GM21447 (cell line): ENCODE measurements around the gene TRIM8.

Experiments
- ATAC-seq: cut with Tn5 transposase; IDR thresholded peaks from one replicate; pipeline ENCODE4 v1.9.1; 2021; ENCODE audit not compliant: unreplicated experiment

Gene TRIM8

GRCh38 chr10:102668326-102669107 lies 24.2 kb downstream of the TRIM8 start:
- ATAC-seq = no peak

DNA sequence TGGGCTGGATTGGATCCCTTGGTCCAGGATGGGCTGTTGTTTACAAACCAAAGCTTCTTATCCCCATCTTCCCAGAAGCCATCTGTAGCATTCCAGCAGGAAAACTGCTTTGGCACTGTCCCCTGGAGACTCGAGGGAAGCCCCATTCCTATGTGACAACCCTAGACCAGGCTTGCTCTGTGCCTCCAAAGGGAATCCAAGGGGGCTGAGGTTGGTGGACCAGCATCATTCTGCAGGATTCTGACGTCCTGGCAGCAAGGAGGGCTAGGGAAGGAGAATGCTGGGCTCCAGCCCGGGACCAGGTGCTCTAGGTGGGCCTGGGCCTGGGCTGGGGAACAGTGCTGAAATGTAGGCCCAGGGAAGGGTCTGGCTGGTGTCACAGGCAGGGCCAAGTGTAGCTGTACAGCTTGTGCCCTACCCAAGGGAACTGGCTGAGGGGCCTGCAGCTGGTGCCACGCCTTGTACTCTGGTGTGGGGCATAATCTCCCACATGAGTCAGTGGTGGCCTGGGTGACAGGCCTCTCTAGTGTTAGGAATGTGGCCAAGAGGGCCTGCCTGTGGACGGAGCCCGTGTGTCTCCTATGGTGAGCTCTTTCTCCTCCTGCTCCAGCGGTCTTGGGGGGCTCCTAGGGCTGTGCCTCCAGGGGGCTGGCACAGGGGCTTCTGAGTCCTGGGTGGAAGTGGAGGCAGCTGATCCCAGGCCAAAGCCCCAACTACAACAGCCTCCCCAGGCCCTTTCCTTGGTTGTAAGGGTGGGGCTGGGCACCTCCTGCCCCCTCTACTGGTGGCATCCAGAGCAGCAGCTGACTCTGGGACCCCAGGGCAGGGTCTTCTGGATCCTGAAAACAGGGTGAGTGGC lies 25.2 kb downstream of the TRIM8 start:
- no peak for ATAC-seq

DNA sequence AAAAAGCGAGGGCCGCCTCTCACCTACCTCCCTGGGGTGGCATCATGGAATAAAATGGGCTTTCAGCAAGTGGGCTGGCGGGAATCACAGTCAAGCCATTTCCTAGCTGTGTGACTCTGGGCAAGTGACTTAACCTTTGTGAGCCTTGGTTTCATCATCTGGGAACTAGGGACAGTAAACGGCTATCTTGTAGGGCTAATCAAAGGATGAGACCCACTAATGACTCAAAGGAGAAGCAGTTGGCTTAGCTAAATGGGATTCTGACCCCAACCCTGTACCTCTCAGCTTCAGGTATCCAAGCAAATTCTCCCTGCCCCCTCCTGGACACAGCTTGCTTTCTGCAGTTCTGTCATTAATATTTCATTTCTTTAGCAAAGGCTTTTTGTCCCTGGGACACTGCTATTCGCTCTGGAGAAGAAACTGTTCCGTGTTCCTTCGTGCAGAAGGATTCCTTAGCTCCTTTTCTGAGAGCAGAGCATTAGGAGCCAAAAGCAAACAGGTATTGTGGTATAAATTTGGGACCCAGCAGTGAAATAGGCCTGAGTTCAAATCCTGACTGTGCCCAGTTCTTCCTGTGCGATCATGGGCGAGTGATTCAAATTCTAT lies 25.9 kb downstream of the TRIM8 start:
- ATAC-seq = no peak

GRCh38 chr10:102670871-102671434 lies 26.7 kb downstream of the TRIM8 start:
- ATAC-seq = no peak

- no peak for ATAC-seq
Observed at GRCh38 chr10:102673236-102673818, 29.0 kb downstream of the TRIM8 start.

- ATAC-seq = no peak
Observed at GRCh38 chr10:102673819-102674511, 29.7 kb downstream of the TRIM8 start.

DNA sequence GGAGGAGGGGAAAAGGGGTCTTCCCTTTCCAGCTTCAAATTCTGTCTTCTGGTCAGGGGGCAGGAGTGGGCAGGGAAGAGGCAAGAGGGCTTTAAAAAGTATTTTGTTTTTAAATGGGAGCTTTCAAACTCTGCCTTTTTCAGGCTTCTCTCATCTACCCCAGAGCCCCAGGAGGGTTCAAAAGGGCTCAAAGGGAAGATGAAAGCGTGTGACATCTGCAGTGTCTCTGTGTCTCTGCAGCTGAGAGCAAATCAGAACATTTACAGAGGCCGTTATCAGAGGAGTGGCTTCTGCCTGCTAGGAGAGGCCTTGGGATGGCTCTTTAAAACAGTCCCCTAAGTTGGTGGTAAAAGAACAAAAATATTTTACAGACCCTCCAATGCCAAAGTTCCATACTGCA lies 30.3 kb downstream of the TRIM8 start:
- no peak for ATAC-seq

DNA sequence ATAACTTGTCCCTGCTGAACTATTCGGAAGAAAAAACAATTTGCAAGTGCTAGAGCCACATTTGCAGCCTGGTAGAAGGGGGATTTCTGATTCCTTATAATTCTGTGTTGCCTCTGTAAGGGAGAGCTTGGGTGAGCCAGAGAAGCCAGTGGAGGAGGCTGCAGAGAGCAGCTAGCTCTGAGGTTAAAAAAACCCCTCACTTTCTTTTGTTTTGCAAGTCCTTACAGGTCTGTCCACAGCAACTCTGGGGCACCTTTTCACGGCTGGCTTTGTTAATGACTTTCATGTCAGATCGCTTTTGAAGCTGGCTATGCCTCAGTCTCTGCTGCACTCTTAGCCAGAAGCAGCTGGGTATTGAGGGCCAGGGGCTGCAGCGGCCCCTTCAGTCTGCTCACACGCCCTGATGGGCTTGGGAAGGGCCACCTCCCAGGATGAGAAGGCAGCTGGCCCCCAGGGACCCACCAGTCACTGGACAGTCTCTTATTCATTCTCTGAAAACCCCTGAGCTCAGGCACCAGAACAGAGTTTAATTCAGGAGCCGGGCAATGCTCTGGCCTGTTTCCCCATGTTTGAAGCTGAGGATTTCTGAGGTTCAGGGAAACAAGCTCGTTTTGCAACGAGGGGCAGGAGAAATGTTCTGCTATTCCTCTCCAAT lies 30.9 kb downstream of the TRIM8 start:
- no peak for ATAC-seq

- ATAC-seq = no peak
Observed at GRCh38 chr10:102675666-102676533, 31.6 kb downstream of the TRIM8 start.

GRCh38 chr10:102676534-102677315 lies 32.4 kb downstream of the TRIM8 start:
- no peak for ATAC-seq

- no peak for ATAC-seq
Observed at GRCh38 chr10:102677331-102678067, 33.2 kb downstream of the TRIM8 start.

DNA sequence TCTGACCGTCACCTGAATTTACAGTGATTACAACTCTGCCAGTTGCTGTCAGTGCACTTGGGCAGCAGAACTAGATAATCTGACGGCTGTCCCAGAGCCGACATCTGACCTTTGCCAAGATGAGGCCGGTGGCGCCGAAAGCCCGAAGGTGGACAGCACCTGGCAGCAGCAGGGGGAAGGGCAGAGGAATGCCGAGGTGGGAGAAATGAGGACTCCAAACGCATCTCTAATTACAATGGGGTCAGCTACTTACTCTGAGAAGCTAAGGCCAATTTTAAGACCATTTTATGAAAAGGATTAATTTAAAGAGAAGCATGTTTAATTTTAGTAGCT lies 33.8 kb downstream of the TRIM8 start:
- ATAC-seq = no peak

DNA sequence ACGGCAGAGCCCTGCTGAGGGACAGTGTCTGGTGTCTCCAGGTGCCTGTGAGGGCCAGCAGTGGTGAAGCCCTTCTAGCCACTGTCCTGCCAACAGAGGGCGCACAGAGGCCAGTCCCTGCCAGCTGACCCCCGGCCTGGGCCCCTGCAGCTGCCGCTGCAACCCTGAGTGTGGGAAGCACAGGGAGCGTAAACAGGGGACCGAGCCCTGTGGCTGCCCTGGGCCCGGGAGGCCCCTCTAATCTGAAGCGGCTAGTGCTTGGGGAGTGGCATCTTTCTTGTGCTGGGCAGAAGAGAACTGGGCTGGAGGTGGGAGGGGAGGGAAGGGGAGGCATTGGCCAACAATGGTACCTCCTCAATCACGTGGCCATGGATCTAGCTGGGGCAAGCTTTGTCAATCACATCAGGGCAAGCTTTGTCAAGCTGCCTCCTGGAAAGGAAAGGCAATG lies 34.6 kb downstream of the TRIM8 start:
- no peak for ATAC-seq

GRCh38 chr10:102679596-102679995 lies 35.3 kb downstream of the TRIM8 start:
- no peak for ATAC-seq

- no peak for ATAC-seq
Observed at GRCh38 chr10:102681696-102682095, 37.4 kb downstream of the TRIM8 start.

GRCh38 chr10:102682416-102682815 lies 38.1 kb downstream of the TRIM8 start:
- ATAC-seq = no peak

GRCh38 chr10:102682981-102683380 lies 38.7 kb downstream of the TRIM8 start:
- ATAC-seq = no peak

DNA sequence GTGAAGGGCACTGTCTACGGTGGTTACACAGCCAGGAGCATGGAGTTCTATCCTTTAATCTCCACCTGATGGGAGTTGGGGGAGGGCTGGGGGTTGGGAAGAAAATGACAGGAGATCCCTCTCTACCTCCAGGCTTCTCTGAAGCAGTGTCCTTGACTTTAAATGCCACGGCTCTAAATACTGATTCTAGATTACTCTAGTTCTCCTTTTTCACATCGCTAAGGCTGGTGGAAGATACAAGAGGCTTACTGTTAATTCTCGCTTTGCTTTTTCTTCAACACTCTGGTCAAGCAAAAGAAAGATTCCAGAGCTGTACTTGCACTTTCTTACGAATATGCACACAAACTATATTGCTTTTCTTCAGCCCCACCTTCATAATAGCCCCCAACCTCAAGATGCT lies 39.5 kb downstream of the TRIM8 start:
- ATAC-seq = no peak
